WTC11 (cell line): ENCODE results near the gene VASN.

Experiments used
- ESRRA ChIP-seq: sonication (generic); formaldehyde crosslinking; IDR thresholded peaks from 2 replicates; pipeline ENCODE4 v1.8.1; 2022; ENCODE audit warnings: mild to moderate bottlenecking, missing genetic modification reagents, borderline replicate concordance
- JUN ChIP-seq: sonication (generic); formaldehyde crosslinking; IDR thresholded peaks from 2 replicates; pipeline ENCODE4 v1.8.0; 2023; ENCODE audit warnings: mild to moderate bottlenecking, missing genetic modification reagents
- MXD4 ChIP-seq: fragments of 250-450 bp; sonication (Bioruptor Pico); IDR thresholded peaks from 2 replicates; pipeline ENCODE4 v1.8.0; 2021; ENCODE audit warnings: mild to moderate bottlenecking, moderate library complexity, borderline replicate concordance
- NFYB ChIP-seq: sonication (generic); formaldehyde crosslinking; conservative IDR thresholded peaks from 2 replicates; pipeline ENCODE4 v1.8.0; 2022; ENCODE audit warnings: low read depth, missing genetic modification reagents
- RELA ChIP-seq: sonication (generic); formaldehyde crosslinking; IDR thresholded peaks from 2 replicates; pipeline ENCODE4 v1.8.1; 2022; ENCODE audit warnings: missing genetic modification reagents, mild to moderate bottlenecking, borderline replicate concordance
- SMAD4 ChIP-seq: sonication (generic); formaldehyde crosslinking; IDR thresholded peaks from 2 replicates; pipeline ENCODE4 v1.8.0; 2022; ENCODE audit warnings: mild to moderate bottlenecking, missing genetic modification reagents
- TF ChIP-seq, protein P1 (sequence below): sonication (generic); formaldehyde crosslinking; IDR thresholded peaks from 2 replicates; pipeline ENCODE4 v1.8.0; 2022; ENCODE audit warnings: mild to moderate bottlenecking, missing genetic modification reagents
- TF ChIP-seq, protein P2 (sequence below): fragments of 200-600 bp; IDR thresholded peaks from 2 replicates; pipeline ENCODE4 v1.8.0; 2022; ENCODE audit warnings: antibody characterized with exemption
- TF ChIP-seq, protein P3 (sequence below): sonication (generic); formaldehyde crosslinking; IDR thresholded peaks from 2 replicates; pipeline ENCODE4 v1.8.1; 2023; ENCODE audit warnings: mild to moderate bottlenecking, missing genetic modification reagents, moderate library complexity
- TF ChIP-seq, protein P4 (sequence below): sonication (generic); formaldehyde crosslinking; IDR thresholded peaks from 2 replicates; pipeline ENCODE4 v1.8.0; 2023; ENCODE audit warnings: missing genetic modification reagents
- TF ChIP-seq, protein P5 (sequence below): sonication (generic); formaldehyde crosslinking; IDR thresholded peaks from 2 replicates; pipeline ENCODE4 v1.8.0; 2023; ENCODE audit warnings: missing genetic modification reagents, mild to moderate bottlenecking, borderline replicate concordance
- TF ChIP-seq, protein P6 (sequence below): sonication (generic); formaldehyde crosslinking; IDR thresholded peaks from 2 replicates; pipeline ENCODE4 v1.8.1; 2023; ENCODE audit warnings: mild to moderate bottlenecking, missing genetic modification reagents

DNA sequence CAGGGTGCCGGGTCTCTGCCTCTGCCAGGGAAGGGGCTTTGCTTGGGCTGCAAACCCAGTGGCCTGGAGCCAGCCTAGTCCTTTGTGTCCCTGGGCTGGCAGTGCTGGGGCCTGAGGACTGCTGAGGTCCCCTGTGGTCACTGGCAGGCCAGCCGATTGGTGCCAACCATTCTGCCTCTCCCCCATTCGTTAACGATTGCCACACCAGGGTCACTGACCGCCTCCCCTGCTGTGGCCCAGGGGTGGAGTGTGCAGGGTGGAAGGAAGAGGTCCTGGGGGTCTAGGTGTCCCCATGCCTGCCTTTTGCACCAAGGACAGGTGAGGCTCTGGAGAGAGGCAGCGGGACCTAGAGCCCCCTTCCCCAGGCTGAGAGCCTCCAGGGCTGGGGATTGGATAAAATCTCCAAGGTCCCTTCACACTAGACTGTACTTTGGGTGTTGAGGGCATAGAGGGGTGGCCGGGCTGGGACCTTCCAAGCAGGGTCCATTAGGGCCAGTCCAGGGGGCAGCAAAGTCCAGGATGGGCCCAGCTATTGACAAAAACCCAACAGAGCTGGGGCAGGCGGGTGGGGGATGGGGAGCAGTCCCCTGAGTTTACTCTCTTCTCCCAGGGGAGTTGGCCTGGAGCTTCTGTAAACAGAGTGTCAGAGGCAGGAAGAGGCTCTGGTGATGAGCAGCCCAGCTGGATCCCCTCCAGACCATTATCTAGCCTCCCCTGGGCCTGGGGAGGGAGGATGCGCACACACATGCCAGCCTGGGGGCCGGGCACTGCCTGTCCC is 1.1 kb downstream of the VASN start:
- TF ChIP-seq, protein P1, sequence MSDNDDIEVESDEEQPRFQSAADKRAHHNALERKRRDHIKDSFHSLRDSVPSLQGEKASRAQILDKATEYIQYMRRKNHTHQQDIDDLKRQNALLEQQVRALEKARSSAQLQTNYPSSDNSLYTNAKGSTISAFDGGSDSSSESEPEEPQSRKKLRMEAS (CRISPR knock-in tag): no peak
- TF ChIP-seq, protein P2, sequence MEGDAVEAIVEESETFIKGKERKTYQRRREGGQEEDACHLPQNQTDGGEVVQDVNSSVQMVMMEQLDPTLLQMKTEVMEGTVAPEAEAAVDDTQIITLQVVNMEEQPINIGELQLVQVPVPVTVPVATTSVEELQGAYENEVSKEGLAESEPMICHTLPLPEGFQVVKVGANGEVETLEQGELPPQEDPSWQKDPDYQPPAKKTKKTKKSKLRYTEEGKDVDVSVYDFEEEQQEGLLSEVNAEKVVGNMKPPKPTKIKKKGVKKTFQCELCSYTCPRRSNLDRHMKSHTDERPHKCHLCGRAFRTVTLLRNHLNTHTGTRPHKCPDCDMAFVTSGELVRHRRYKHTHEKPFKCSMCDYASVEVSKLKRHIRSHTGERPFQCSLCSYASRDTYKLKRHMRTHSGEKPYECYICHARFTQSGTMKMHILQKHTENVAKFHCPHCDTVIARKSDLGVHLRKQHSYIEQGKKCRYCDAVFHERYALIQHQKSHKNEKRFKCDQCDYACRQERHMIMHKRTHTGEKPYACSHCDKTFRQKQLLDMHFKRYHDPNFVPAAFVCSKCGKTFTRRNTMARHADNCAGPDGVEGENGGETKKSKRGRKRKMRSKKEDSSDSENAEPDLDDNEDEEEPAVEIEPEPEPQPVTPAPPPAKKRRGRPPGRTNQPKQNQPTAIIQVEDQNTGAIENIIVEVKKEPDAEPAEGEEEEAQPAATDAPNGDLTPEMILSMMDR: no peak
- TF ChIP-seq, protein P3, sequence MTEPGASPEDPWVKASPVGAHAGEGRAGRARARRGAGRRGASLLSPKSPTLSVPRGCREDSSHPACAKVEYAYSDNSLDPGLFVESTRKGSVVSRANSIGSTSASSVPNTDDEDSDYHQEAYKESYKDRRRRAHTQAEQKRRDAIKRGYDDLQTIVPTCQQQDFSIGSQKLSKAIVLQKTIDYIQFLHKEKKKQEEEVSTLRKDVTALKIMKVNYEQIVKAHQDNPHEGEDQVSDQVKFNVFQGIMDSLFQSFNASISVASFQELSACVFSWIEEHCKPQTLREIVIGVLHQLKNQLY: no peak
- no peak for TF ChIP-seq JUN (CRISPR knock-in tag)
- TF ChIP-seq NFYB (CRISPR knock-in tag): no peak
- TF ChIP-seq MXD4 (CRISPR knock-in tag): no peak
- TF ChIP-seq, protein P4, sequence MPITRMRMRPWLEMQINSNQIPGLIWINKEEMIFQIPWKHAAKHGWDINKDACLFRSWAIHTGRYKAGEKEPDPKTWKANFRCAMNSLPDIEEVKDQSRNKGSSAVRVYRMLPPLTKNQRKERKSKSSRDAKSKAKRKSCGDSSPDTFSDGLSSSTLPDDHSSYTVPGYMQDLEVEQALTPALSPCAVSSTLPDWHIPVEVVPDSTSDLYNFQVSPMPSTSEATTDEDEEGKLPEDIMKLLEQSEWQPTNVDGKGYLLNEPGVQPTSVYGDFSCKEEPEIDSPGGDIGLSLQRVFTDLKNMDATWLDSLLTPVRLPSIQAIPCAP (CRISPR knock-in tag): no peak
- TF ChIP-seq ESRRA (CRISPR knock-in tag): no peak
- TF ChIP-seq, protein P5, sequence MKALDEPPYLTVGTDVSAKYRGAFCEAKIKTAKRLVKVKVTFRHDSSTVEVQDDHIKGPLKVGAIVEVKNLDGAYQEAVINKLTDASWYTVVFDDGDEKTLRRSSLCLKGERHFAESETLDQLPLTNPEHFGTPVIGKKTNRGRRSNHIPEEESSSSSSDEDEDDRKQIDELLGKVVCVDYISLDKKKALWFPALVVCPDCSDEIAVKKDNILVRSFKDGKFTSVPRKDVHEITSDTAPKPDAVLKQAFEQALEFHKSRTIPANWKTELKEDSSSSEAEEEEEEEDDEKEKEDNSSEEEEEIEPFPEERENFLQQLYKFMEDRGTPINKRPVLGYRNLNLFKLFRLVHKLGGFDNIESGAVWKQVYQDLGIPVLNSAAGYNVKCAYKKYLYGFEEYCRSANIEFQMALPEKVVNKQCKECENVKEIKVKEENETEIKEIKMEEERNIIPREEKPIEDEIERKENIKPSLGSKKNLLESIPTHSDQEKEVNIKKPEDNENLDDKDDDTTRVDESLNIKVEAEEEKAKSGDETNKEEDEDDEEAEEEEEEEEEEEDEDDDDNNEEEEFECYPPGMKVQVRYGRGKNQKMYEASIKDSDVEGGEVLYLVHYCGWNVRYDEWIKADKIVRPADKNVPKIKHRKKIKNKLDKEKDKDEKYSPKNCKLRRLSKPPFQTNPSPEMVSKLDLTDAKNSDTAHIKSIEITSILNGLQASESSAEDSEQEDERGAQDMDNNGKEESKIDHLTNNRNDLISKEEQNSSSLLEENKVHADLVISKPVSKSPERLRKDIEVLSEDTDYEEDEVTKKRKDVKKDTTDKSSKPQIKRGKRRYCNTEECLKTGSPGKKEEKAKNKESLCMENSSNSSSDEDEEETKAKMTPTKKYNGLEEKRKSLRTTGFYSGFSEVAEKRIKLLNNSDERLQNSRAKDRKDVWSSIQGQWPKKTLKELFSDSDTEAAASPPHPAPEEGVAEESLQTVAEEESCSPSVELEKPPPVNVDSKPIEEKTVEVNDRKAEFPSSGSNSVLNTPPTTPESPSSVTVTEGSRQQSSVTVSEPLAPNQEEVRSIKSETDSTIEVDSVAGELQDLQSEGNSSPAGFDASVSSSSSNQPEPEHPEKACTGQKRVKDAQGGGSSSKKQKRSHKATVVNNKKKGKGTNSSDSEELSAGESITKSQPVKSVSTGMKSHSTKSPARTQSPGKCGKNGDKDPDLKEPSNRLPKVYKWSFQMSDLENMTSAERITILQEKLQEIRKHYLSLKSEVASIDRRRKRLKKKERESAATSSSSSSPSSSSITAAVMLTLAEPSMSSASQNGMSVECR: no peak
- no peak for TF ChIP-seq SMAD4 (CRISPR knock-in tag)
- TF ChIP-seq RELA: no peak
- TF ChIP-seq, protein P6, sequence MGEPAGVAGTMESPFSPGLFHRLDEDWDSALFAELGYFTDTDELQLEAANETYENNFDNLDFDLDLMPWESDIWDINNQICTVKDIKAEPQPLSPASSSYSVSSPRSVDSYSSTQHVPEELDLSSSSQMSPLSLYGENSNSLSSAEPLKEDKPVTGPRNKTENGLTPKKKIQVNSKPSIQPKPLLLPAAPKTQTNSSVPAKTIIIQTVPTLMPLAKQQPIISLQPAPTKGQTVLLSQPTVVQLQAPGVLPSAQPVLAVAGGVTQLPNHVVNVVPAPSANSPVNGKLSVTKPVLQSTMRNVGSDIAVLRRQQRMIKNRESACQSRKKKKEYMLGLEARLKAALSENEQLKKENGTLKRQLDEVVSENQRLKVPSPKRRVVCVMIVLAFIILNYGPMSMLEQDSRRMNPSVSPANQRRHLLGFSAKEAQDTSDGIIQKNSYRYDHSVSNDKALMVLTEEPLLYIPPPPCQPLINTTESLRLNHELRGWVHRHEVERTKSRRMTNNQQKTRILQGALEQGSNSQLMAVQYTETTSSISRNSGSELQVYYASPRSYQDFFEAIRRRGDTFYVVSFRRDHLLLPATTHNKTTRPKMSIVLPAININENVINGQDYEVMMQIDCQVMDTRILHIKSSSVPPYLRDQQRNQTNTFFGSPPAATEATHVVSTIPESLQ: no peak
